ENCODE results near the gene TBL3.

DNA sequence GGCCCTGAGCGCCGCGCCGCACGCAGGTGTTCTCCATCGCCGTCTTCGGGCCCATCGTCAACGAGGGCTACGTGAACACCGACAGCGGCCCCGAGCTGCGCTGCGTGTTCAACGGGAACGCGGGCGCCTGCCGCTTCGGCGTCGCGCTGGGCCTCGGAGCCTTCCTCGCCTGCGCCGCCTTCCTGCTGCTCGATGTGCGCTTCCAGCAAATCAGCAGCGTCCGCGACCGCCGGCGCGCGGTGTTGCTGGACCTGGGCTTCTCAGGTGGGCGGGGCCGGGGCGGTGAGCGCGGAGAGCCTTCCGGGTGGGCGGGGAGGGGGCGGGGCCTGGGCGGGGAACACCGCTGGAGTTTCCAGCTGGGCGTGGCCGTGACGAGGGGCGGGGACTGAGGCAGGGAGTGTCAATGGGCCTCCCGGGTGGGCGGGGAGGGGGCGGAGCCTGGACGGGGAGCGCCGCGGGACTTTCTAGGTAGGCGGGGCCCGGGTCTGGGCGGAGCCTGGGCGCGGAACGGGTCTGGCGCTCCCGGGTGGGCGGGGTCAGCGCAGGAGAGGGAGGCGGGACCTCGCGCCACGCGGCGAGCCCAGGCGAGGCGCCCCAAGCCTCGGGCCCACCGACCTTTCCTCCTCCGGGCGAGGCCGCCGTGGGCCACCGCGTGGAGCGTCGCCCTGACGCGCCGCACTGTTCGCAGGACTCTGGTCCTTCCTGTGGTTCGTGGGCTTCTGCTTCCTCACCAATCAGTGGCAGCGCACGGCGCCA is 20.3 kb downstream of the TBL3 start:
- TF ChIP-seq, protein P1, sequence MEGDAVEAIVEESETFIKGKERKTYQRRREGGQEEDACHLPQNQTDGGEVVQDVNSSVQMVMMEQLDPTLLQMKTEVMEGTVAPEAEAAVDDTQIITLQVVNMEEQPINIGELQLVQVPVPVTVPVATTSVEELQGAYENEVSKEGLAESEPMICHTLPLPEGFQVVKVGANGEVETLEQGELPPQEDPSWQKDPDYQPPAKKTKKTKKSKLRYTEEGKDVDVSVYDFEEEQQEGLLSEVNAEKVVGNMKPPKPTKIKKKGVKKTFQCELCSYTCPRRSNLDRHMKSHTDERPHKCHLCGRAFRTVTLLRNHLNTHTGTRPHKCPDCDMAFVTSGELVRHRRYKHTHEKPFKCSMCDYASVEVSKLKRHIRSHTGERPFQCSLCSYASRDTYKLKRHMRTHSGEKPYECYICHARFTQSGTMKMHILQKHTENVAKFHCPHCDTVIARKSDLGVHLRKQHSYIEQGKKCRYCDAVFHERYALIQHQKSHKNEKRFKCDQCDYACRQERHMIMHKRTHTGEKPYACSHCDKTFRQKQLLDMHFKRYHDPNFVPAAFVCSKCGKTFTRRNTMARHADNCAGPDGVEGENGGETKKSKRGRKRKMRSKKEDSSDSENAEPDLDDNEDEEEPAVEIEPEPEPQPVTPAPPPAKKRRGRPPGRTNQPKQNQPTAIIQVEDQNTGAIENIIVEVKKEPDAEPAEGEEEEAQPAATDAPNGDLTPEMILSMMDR (conservative IDR thresholded peaks at IDR 0.05): no peak
- no peak for TF ChIP-seq EZH2 (IDR thresholded peaks at IDR 0.05; ENCODE audit: low read depth)
